T-cell (primary cell): ENCODE results near the gene LYPD3. TPM values are rescaled to one million over a fixed set of nuclear protein-coding genes. Genes with fewer than 3 reads are reported as not detected.
A peak's percentile ranks its signal among the peaks of the same experiment; 100 is the strongest.

Experiments
- ATAC-seq, 4 experiments: fragments of 200-7000 bp in 3 of 4; fragments of 150-1000 bp in 1 of 4; cut with Tn5 transposase; replicated peaks in 1 of 4; 1 replicate in 3 of 4; 2 replicates in 1 of 4; pipeline ENCODE4 v1.10.0; 2021; ENCODE audit warnings: moderate library complexity in 3 of 4, mild to moderate bottlenecking in 2 of 4, moderate number of reproducible peaks in 1 of 4
- CTCF ChIA-PET, 2 donors: fragments of 300-600 bp; sonication (Branson Sonifier 250); formaldehyde crosslinking; loops; one replicate each; lab custom pipeline; 2022; ENCODE audit warnings: antibody characterized with exemption in 2 of 2; lab: Charles Lee
- POLR2A ChIA-PET, 2 donors: fragments of 300-600 bp; sonication (Branson Sonifier 250); formaldehyde crosslinking; loops; one replicate each; lab custom pipeline; 2022; ENCODE audit warnings: antibody characterized with exemption in 2 of 2; lab: Charles Lee
- DNase-seq, 35 experiments: peaks; one replicate each; pipeline versions ENCODE4 v3.0.0 to v3.0.0-alpha.2; 2013 to 2023
- H3K27ac ChIP-seq: one replicate; pipeline ENCODE4 v1.5.1; 2013; ENCODE audit warnings: low read length
- H3K27me3 ChIP-seq, 2 experiments: replicated peaks in 1 of 2; 1 replicate in 1 of 2; 2 replicates in 1 of 2; pipeline versions ENCODE4 v1.6.1 to v1.7.0; 2013; ENCODE audit warnings: low read length in 1 of 2, mixed read lengths in 1 of 2; ENCODE audit not compliant: control insufficient read depth in 2 of 2, insufficient read depth in 2 of 2; ENCODE audit errors: extremely low read depth in 1 of 2
- H3K36me3 ChIP-seq, 2 donors: 1 replicate in 1 of 2; 2 replicates in 1 of 2; pipeline versions ENCODE4 v1.6.1 to v1.7.0; 2013; ENCODE audit warnings: low read length in 1 of 2; ENCODE audit not compliant: control insufficient read depth in 2 of 2, insufficient read depth in 1 of 2; ENCODE audit errors: extremely low read depth in 1 of 2
- H3K4me1 ChIP-seq, 2 experiments: 1 replicate in 1 of 2; 2 replicates in 1 of 2; pipeline versions ENCODE4 v1.6.1 to v1.7.0; 2013; ENCODE audit warnings: low read length in 2 of 2, mixed read lengths in 1 of 2; ENCODE audit not compliant: insufficient read depth in 2 of 2, control insufficient read depth in 1 of 2; ENCODE audit errors: extremely low read depth in 1 of 2
- H3K4me3 ChIP-seq, 2 donors: 1 replicate in 1 of 2; 2 replicates in 1 of 2; pipeline versions ENCODE4 v1.5.1 to v1.7.0; 2013; ENCODE audit warnings: mild to moderate bottlenecking in 2 of 2, low read length in 1 of 2, moderate library complexity in 1 of 2; ENCODE audit not compliant: control insufficient read depth in 1 of 2; ENCODE audit errors: extremely low read depth in 1 of 2
- H3K9me3 ChIP-seq: 2 replicates; pipeline ENCODE4 v1.7.0; 2013
- H3K27ac Mint-ChIP-seq, 2 donors: one replicate each; pipeline ENCODE4 v1.8.0; 2020 to 2021; ENCODE audit warnings: mild to moderate bottlenecking in 2 of 2, mixed read lengths in 2 of 2
- H3K27me3 Mint-ChIP-seq, 2 donors: one replicate each; pipeline ENCODE4 v1.8.0; 2021 to 2022; ENCODE audit warnings: mixed read lengths in 2 of 2
- H3K36me3 Mint-ChIP-seq: one replicate; pipeline ENCODE4 v1.8.0; 2021; ENCODE audit warnings: mixed read lengths
- H3K4me1 Mint-ChIP-seq, 3 donors: one replicate each; pipeline ENCODE4 v1.8.0; 2020 to 2022; ENCODE audit warnings: mixed read lengths in 3 of 3, mild to moderate bottlenecking in 1 of 3
- H3K4me3 Mint-ChIP-seq, 3 donors: one replicate each; pipeline ENCODE4 v1.8.0; 2020 to 2022; ENCODE audit warnings: mild to moderate bottlenecking in 3 of 3, mixed read lengths in 3 of 3, moderate library complexity in 3 of 3
- H3K9me3 Mint-ChIP-seq, 3 donors: one replicate each; pipeline ENCODE4 v1.8.0; 2020 to 2022; ENCODE audit warnings: mixed read lengths in 3 of 3
- WGBS: methylation state at CpG from one replicate; pipeline ENCODE4 v1.1.5; 2013; ENCODE audit warnings: missing lambda C conversion rate; ENCODE audit not compliant: insufficient coverage; 5-methylcytosine and 5-hydroxymethylcytosine counted together
- total RNA-seq, 35 experiments: library from RNA in 6 of 35; stranded (reverse) in 6 of 35; fragments of 120-200 nt in 1 of 35; gene quantifications; one replicate each; pipeline versions ENCODE4 v1.2.1 to v1.2.4 and lab custom pipeline; 2013 to 2026

LYPD3 gene
- total RNA-seq, 5 donors from 2014 or later (not counting 1 experiment from before 2014, with no cell fraction given), result 2.8 to 24.0 (median 4.6) TPM

- Histone ChIP-seq H3K27me3 (peaks cover 0 to 1% of the 10 kb centered on the region in 2 experiments), H3K4me3 (no peak overlapping the region), H3K4me1 (peaks cover 26 to 32% of the 10 kb centered on the region in 2 experiments), H3K36me3 (no peaks in the 10 kb centered on the region), H3K9me3 (no peaks in the 10 kb centered on the region), H3K27ac (no peak overlapping the region)
- no peaks in the 10 kb centered on the region for H3K9me3 Mint-ChIP-seq
- no peaks in the 10 kb centered on the region for H3K27me3 Mint-ChIP-seq
- no peak overlapping the region for H3K27ac Mint-ChIP-seq
- H3K4me1 Mint-ChIP-seq, result peaks cover 43 to 60% (median 51%) of the 10 kb centered on the region in 3 donors
- ATAC-seq (no peak), DNase-seq (no peak)
- ChIA-PET POLR2A (no interaction called here), CTCF (interaction anchor here (1.0 to 1.8 kb wide), 3 partner anchors 13 to 86 kb away, joined by 4 to 8 read pairs (median 7); no protein-coding TSS in a partner anchor)
- WGBS, result 60% methylated on average over 1 of the region's 6 CpGs
- H3K36me3 Mint-ChIP-seq, result no peaks in the 10 kb centered on the region
- H3K4me3 Mint-ChIP-seq, result no peak overlapping the region
Measured at GRCh38 chr19:43433689-43434088, 31.7 kb downstream of the LYPD3 start.

GRCh38 chr19:43433358-43433673, 32.1 kb downstream of the LYPD3 start:
- no peak for DNase-seq
- peaks cover 0 to 2% of the 10 kb centered on the region in 2 experiments for H3K27me3 ChIP-seq
- no peaks in the 10 kb centered on the region for H3K9me3 ChIP-seq
- no peak overlapping the region for H3K4me3 ChIP-seq
- H3K27me3 Mint-ChIP-seq, result no peaks in the 10 kb centered on the region
- no peaks in the 10 kb centered on the region for H3K9me3 Mint-ChIP-seq
- H3K27ac Mint-ChIP-seq, result peak overlapping the region; percentile 8 to 36
- POLR2A ChIA-PET, result no interaction called here
- no peaks in the 10 kb centered on the region for H3K36me3 Mint-ChIP-seq
- no peak overlapping the region for H3K27ac ChIP-seq
- no peak overlapping the region for H3K4me3 Mint-ChIP-seq
- CTCF ChIA-PET, result interaction anchor here (1.0 to 1.8 kb wide), 3 partner anchors 14 to 86 kb away, joined by 4 to 8 read pairs (median 7); no protein-coding TSS in a partner anchor
- peaks cover 39 to 56% (median 48%) of the 10 kb centered on the region in 3 donors for H3K4me1 Mint-ChIP-seq
- WGBS, result 100% methylated on average over 1 of the region's 2 CpGs
- peaks cover 22 to 28% of the 10 kb centered on the region in 2 experiments for H3K4me1 ChIP-seq
- no peak for ATAC-seq
- no peaks in the 10 kb centered on the region for H3K36me3 ChIP-seq

GRCh38 chr19:43430976-43431375, 34.4 kb downstream of the LYPD3 start:
- peaks cover 7 to 13% of the 10 kb centered on the region in 2 experiments for H3K4me1 ChIP-seq
- ChIA-PET POLR2A (no interaction called here), CTCF (interaction anchor here (0.6 to 2.3 kb wide), 4 partner anchors 71 to 101 kb away, joined by 3 to 48 read pairs (median 6); no protein-coding TSS in a partner anchor)
- no peak overlapping the region for H3K4me3 Mint-ChIP-seq
- H3K4me3 ChIP-seq, result no peak overlapping the region
- H3K36me3 ChIP-seq, result no peaks in the 10 kb centered on the region
- H3K27ac ChIP-seq, result no peak overlapping the region
- no peaks in the 10 kb centered on the region for H3K9me3 ChIP-seq
- no peaks in the 10 kb centered on the region for H3K27me3 Mint-ChIP-seq
- no peaks in the 10 kb centered on the region for H3K36me3 Mint-ChIP-seq
- WGBS, result no CpG with 5 or more reads among the region's 9 CpGs
- ATAC-seq (no peak), DNase-seq (no peak)
- peak overlapping the region in 1 of 2 donors; percentile 82 for H3K27ac Mint-ChIP-seq
- no peaks in the 10 kb centered on the region for H3K9me3 Mint-ChIP-seq
- peaks cover 20 to 36% (median 27%) of the 10 kb centered on the region in 3 donors for H3K4me1 Mint-ChIP-seq
- peaks cover 0 to 5% of the 10 kb centered on the region in 2 experiments for H3K27me3 ChIP-seq

GRCh38 chr19:43430142-43430710, 35.2 kb downstream of the LYPD3 start:
- no peak overlapping the region for H3K4me3 Mint-ChIP-seq
- 46% methylated on average over 5 of the region's 6 CpGs for WGBS
- no peaks in the 10 kb centered on the region for H3K9me3 Mint-ChIP-seq
- Histone ChIP-seq H3K36me3 (no peaks in the 10 kb centered on the region), H3K27me3 (peaks cover 0 to 5% of the 10 kb centered on the region in 2 experiments), H3K4me1 (peaks cover 7 to 13% of the 10 kb centered on the region in 2 experiments), H3K27ac (no peak overlapping the region), H3K9me3 (no peaks in the 10 kb centered on the region), H3K4me3 (no peak overlapping the region)
- DNase-seq (peak in 12 of 35 experiments; percentile 9 to 57 (median 24)), ATAC-seq (peak in 1 of 4 experiments; percentile 61)
- H3K36me3 Mint-ChIP-seq, result no peaks in the 10 kb centered on the region
- H3K27ac Mint-ChIP-seq, result peak overlapping the region in 1 of 2 donors; percentile 82
- ChIA-PET CTCF (no interaction called here), POLR2A (no interaction called here)
- no peaks in the 10 kb centered on the region for H3K27me3 Mint-ChIP-seq
- peaks cover 19 to 36% (median 28%) of the 10 kb centered on the region in 3 donors for H3K4me1 Mint-ChIP-seq

GRCh38 chr19:43429395-43429794, 36.0 kb downstream of the LYPD3 start:
- peak overlapping the region in 1 of 2 donors; percentile 84 for H3K27ac Mint-ChIP-seq
- Histone ChIP-seq H3K36me3 (no peaks in the 10 kb centered on the region), H3K4me3 (no peak overlapping the region), H3K27me3 (peaks cover 0 to 5% of the 10 kb centered on the region in 2 experiments), H3K4me1 (peaks cover 7 to 13% of the 10 kb centered on the region in 2 experiments), H3K9me3 (no peaks in the 10 kb centered on the region), H3K27ac (no peak overlapping the region)
- POLR2A ChIA-PET, result interaction anchor here in 1 of 2 donors (0.6 kb wide), 1 partner anchor 81 kb away, joined by 3 read pairs; no protein-coding TSS in a partner anchor
- CTCF ChIA-PET, result interaction anchor here in 1 of 2 donors (0.7 to 1.3 kb wide), 2 partner anchors 18 to 89 kb away, joined by 3 to 7 read pairs; no protein-coding TSS in a partner anchor
- ATAC-seq (no peak), DNase-seq (no peak)
- WGBS, result 50% methylated on average over 1 of the region's 7 CpGs
- H3K36me3 Mint-ChIP-seq, result no peaks in the 10 kb centered on the region
- peaks cover 25 to 36% (median 26%) of the 10 kb centered on the region in 3 donors for H3K4me1 Mint-ChIP-seq
- H3K27me3 Mint-ChIP-seq, result no peaks in the 10 kb centered on the region
- H3K4me3 Mint-ChIP-seq, result no peak overlapping the region
- no peaks in the 10 kb centered on the region for H3K9me3 Mint-ChIP-seq

- WGBS, result 42% methylated on average over 6 of the region's 8 CpGs
- Mint-ChIP-seq H3K27ac (no peak overlapping the region), H3K9me3 (no peaks in the 10 kb centered on the region), H3K36me3 (no peaks in the 10 kb centered on the region), H3K27me3 (no peaks in the 10 kb centered on the region), H3K4me1 (peaks cover 11 to 19% (median 12%) of the 10 kb centered on the region in 3 donors), H3K4me3 (no peak overlapping the region)
- H3K27me3 ChIP-seq, result peaks cover 0 to 12% of the 10 kb centered on the region in 2 experiments
- ATAC-seq (peak in 1 of 4 experiments; percentile 50), DNase-seq (peak in 1 of 35 experiments; percentile 30)
- ChIA-PET CTCF (interaction anchor here (0.6 to 1.2 kb wide), 7 partner anchors 10 to 94 kb away, joined by 3 to 6 read pairs (median 4); partner anchors contain the start of gene LYPD3 (in 1 of the 2)), POLR2A (no interaction called here)
- no peak overlapping the region for H3K27ac ChIP-seq
- peaks cover 2 to 3% of the 10 kb centered on the region in 2 experiments for H3K4me1 ChIP-seq
- H3K9me3 ChIP-seq, result no peaks in the 10 kb centered on the region
- no peaks in the 10 kb centered on the region for H3K36me3 ChIP-seq
- no peak overlapping the region for H3K4me3 ChIP-seq
Measured at GRCh38 chr19:43425567-43426392, 39.6 kb downstream of the LYPD3 start.
